B cell (primary cell): Measurements from ENCODE around the gene TMEM209. TPM values are rescaled to one million over a fixed set of nuclear protein-coding genes. Genes with fewer than 3 reads are reported as not detected.

Experiments used
- ATAC-seq: fragments of 200-7000 bp; cut with Tn5 transposase; one replicate; pipeline ENCODE4 v1.10.0; 2021; ENCODE audit warnings: low read depth, mild to moderate bottlenecking, moderate number of reproducible peaks, moderate library complexity
- CTCF ChIA-PET: fragments of 350-600 bp; sonication (Branson Sonifier 250); formaldehyde crosslinking; loops from one replicate; lab custom pipeline; 2021; ENCODE audit warnings: antibody characterized with exemption, inconsistent platforms; lab: Charles Lee
- POLR2A ChIA-PET: fragments of 350-600 bp; sonication (Branson Sonifier 250); formaldehyde crosslinking; loops from one replicate; lab custom pipeline; 2021; ENCODE audit warnings: antibody characterized with exemption; lab: Charles Lee
- DNase-seq: peaks from one replicate; pipeline ENCODE4 v3.0.0; 2013
- H2AFZ ChIP-seq: 2 replicates; pipeline ENCODE4 v1.6.1; 2012; ENCODE audit warnings: mild to moderate bottlenecking, low read depth, low read length; ENCODE audit not compliant: insufficient read depth, poor library complexity, severe bottlenecking
- H3K27ac ChIP-seq, 2 donors: 1 replicate in 1 of 2; 2 replicates in 1 of 2; pipeline ENCODE4 v1.5.1; 2012 to 2013; ENCODE audit warnings: low read length in 2 of 2, mild to moderate bottlenecking in 2 of 2, moderate library complexity in 1 of 2
- H3K27me3 ChIP-seq, 4 experiments: fragments of 200-600 bp in 1 of 4; sonication (generic) in 1 of 4; replicated peaks in 1 of 4; 1 replicate in 2 of 4; 2 replicates in 2 of 4; pipeline versions ENCODE4 v1.6.1 to v1.7.0; 2013 to 2016; ENCODE audit warnings: low read length in 3 of 4, mild to moderate bottlenecking in 2 of 4, mixed read lengths in 1 of 4, moderate library complexity in 1 of 4; ENCODE audit not compliant: insufficient read depth in 4 of 4, control insufficient read depth in 3 of 4; ENCODE audit errors: control extremely low read depth in 1 of 4
- H3K36me3 ChIP-seq, 2 experiments: replicated peaks in 1 of 2; 1 replicate in 1 of 2; 2 replicates in 1 of 2; pipeline versions ENCODE4 v1.6.1 to v1.7.1; 2013; ENCODE audit warnings: low read length in 1 of 2; ENCODE audit not compliant: insufficient read depth in 2 of 2, control insufficient read depth in 1 of 2; ENCODE audit errors: control extremely low read depth in 1 of 2, extremely low read depth in 1 of 2
- H3K4me1 ChIP-seq, 2 donors: fragments of 200-600 bp in 1 of 2; sonication (generic) in 1 of 2; 1 replicate in 1 of 2; 2 replicates in 1 of 2; pipeline versions ENCODE4 v1.5.1 to v1.6.1; 2013 to 2017; ENCODE audit warnings: low read length in 2 of 2; ENCODE audit not compliant: control insufficient read depth in 2 of 2, insufficient read depth in 2 of 2
- H3K4me2 ChIP-seq: replicated peaks from 2 replicates; pipeline ENCODE3; 2012; ENCODE audit warnings: mild to moderate bottlenecking, low read depth, low read length; ENCODE audit not compliant: poor library complexity, severe bottlenecking
- H3K4me3 ChIP-seq, 5 experiments: fragments of 200-600 bp in 1 of 5; sonication (generic) in 1 of 5; 1 replicate in 3 of 5; 2 replicates in 2 of 5; pipeline versions ENCODE4 v1.5.1 to v1.7.0; 2011 to 2016; ENCODE audit warnings: low read length in 4 of 5, mild to moderate bottlenecking in 4 of 5, low read depth in 2 of 5, control low read depth in 1 of 5, moderate library complexity in 1 of 5; ENCODE audit not compliant: insufficient read depth in 1 of 5; ENCODE audit errors: control extremely low read depth in 1 of 5, extremely low read depth in 1 of 5
- H3K79me2 ChIP-seq: fragments of 200-600 bp; sonication (generic); one replicate; pipeline ENCODE4 v1.6.0; 2016; ENCODE audit warnings: low read length; ENCODE audit not compliant: control insufficient read depth, insufficient read depth
- H3K9ac ChIP-seq: fragments of 200-600 bp; sonication (generic); 2 replicates; pipeline ENCODE4 v1.6.1; 2017; ENCODE audit warnings: mild to moderate bottlenecking, low read length, moderate library complexity
- H3K9me3 ChIP-seq, 3 donors: one replicate each; pipeline versions ENCODE4 v1.6.1 to v1.7.1; 2013; ENCODE audit warnings: low read length in 2 of 3; ENCODE audit not compliant: control insufficient read depth in 2 of 3, insufficient read depth in 1 of 3; ENCODE audit errors: control extremely low read depth in 1 of 3
- H4K20me1 ChIP-seq: 2 replicates; pipeline ENCODE4 v1.6.0; 2012; ENCODE audit warnings: mild to moderate bottlenecking, low read length; ENCODE audit not compliant: insufficient read depth, control insufficient read depth, poor library complexity, severe bottlenecking
- H3K27ac Mint-ChIP-seq: one replicate; pipeline ENCODE4 v1.8.0; 2021; ENCODE audit warnings: mixed read lengths
- H3K27me3 Mint-ChIP-seq: one replicate; pipeline ENCODE4 v1.8.0; 2021; ENCODE audit warnings: mixed read lengths
- H3K4me1 Mint-ChIP-seq: one replicate; pipeline ENCODE4 v1.8.0; 2021; ENCODE audit warnings: mixed read lengths
- H3K4me3 Mint-ChIP-seq: one replicate; pipeline ENCODE4 v1.8.0; 2021; ENCODE audit warnings: mixed read lengths
- H3K9me3 Mint-ChIP-seq: one replicate; pipeline ENCODE4 v1.8.0; 2022; ENCODE audit warnings: mixed read lengths; ENCODE audit not compliant: insufficient read depth
- CTCF ChIP-seq: fragments of 200-600 bp; IDR thresholded peaks from one replicate; pipeline ENCODE4 v1.8.0; 2022; ENCODE audit warnings: antibody characterized with exemption, mild to moderate bottlenecking
- EZH2 ChIP-seq: IDR thresholded peaks from 2 replicates; pipeline ENCODE4 v1.6.1; 2012; ENCODE audit warnings: borderline replicate concordance, low read depth, mild to moderate bottlenecking, moderate library complexity, low read length; ENCODE audit not compliant: insufficient read depth, poor library complexity, severe bottlenecking
- whole genome bisulfite sequencing: methylation state at CpG from one replicate; pipeline ENCODE4 v1.1.5; 2013; ENCODE audit warnings: missing lambda C conversion rate; ENCODE audit not compliant: insufficient coverage; 5-methylcytosine and 5-hydroxymethylcytosine counted together
- intact Hi-C: fragments of 100-400 bp; cut with micrococcal nuclease; formaldehyde crosslinking; loops from one replicate; pipeline ENCODE4 v1.10.0; 2022
- polyA plus RNA-seq: library from polyadenylated mRNA; depleted of rRNA; stranded (reverse); fragments of >200 nt; gene quantifications from 2 replicates; pipeline ENCODE4 v1.2.3, GENCODE V29; 2012
- total RNA-seq, 2 donors: library from RNA; stranded (reverse); fragments of 120-200 nt in 1 of 2; gene quantifications; 1 replicate in 1 of 2; 2 replicates in 1 of 2; pipeline versions ENCODE4 v1.2.3 to v1.2.4, GENCODE V29; 2013 to 2022

Gene TMEM209
- total and polyA plus RNA-seq, 2 donors (not counting 1 experiment from before 2014, with no cell fraction given), result 15.8 to 35.8 TPM

DNA sequence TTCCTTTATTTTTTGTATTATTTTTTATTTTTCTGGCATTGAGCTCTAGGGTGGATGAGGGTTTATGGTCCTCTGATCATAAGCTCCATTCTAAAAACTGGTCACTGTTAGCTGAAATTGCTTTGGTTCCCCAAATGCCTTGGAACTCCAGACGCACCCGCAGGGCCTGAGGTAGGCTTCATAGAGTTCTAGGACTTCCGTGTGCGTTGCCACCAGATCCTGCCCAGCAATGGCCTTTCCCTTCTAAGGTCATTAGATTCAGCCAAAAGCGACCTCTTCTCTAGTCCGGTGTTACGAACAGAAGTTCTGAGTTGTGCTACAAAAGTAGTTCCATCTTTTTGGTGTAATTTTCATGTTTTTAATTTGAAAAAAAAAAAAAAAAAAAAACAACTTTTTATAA, 70.5 kb downstream of the TMEM209 start:
- no peak overlapping the region for H3K4me3 ChIP-seq
- DNase-seq (no peak), ATAC-seq (no peak)
- Mint-ChIP-seq H3K9me3 (no peaks in the 10 kb centered on the region), H3K27me3 (no peaks in the 10 kb centered on the region), H3K4me1 (peaks cover under 1% of the 10 kb centered on the region), H3K4me3 (no peak overlapping the region), H3K27ac (no peak overlapping the region)
- H3K79me2 ChIP-seq, result no peaks in the 10 kb centered on the region
- H3K27me3 ChIP-seq, result no peaks in the 10 kb centered on the region
- intact Hi-C loops, result no loop called here
- no peak overlapping the region for H3K27ac ChIP-seq
- POLR2A ChIA-PET, result interaction anchor here (0.5 kb wide), 2 partner anchors 42 to 47 kb away, joined by 3 to 4 read pairs; no protein-coding TSS in a partner anchor
- no peaks in the 10 kb centered on the region for H3K9me3 ChIP-seq
- H3K4me2 ChIP-seq, result no peak overlapping the region
- no peak overlapping the region for H3K9ac ChIP-seq
- H3K36me3 ChIP-seq, result peaks cover 15 to 41% of the 10 kb centered on the region in 2 experiments
- H3K4me1 ChIP-seq, result no peaks in the 10 kb centered on the region
- 100% methylated on average over 4 of the region's 7 CpGs for WGBS
- TF ChIP-seq EZH2 (no peak), CTCF (no peak)
- H4K20me1 ChIP-seq, result no peaks in the 10 kb centered on the region
- no peak overlapping the region for H2AFZ ChIP-seq
- CTCF ChIA-PET, result no interaction called here

DNA sequence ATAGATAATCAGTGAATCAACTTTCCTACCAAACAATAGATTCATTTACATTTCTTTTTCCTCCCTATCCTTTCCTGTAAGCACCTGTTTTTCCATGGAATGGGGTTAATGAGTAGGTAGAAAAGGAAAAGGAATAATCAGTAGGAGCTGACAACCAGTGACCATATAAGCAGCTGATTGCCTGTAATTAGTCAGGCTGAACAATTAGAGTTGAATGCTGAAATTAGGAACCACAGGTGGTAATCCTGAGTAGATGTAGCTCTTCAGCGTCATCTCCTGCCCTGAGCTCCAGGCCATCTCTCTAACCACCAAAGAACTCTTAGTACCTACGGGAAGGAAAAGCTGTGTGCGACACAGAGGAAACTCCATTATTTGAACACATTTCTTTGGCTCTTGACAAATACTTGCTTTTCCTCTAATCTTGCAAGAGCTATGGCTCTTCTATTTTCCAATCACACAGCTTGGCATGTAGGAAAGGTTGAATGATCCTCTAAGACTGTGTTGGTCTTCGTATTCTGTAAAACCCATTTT, 71.0 kb downstream of the TMEM209 start:
- WGBS, result no CpG with 5 or more reads among the region's 4 CpGs
- intact Hi-C loops, result no loop called here

More for the DNA sequence above, 71.0 kb downstream of the TMEM209 start:
- no peaks in the 10 kb centered on the region for H3K4me1 Mint-ChIP-seq
- ATAC-seq, result no peak
- H4K20me1 ChIP-seq, result no peaks in the 10 kb centered on the region
- peaks cover 18 to 43% of the 10 kb centered on the region in 2 experiments for H3K36me3 ChIP-seq
- H3K79me2 ChIP-seq, result no peaks in the 10 kb centered on the region
- no peaks in the 10 kb centered on the region for H3K9me3 Mint-ChIP-seq
- no peak for DNase-seq
- H3K27me3 Mint-ChIP-seq, result no peaks in the 10 kb centered on the region
- TF ChIP-seq EZH2 (no peak), CTCF (no peak)
- no peaks in the 10 kb centered on the region for H3K9me3 ChIP-seq
- H3K27ac Mint-ChIP-seq, result no peak overlapping the region
- no peaks in the 10 kb centered on the region for H3K4me1 ChIP-seq
- H3K27me3 ChIP-seq, result no peaks in the 10 kb centered on the region
- H3K27ac ChIP-seq, result no peak overlapping the region
- H3K4me3 Mint-ChIP-seq, result no peak overlapping the region
- no peak overlapping the region for H3K4me3 ChIP-seq
- POLR2A ChIA-PET, result interaction anchor here (0.5 kb wide), 2 partner anchors 43 to 47 kb away, joined by 3 to 4 read pairs; no protein-coding TSS in a partner anchor
- CTCF ChIA-PET, result interaction anchor here (3.1 kb wide), 1 partner anchor 62 kb away, joined by 7 read pairs; no protein-coding TSS in a partner anchor
- H3K4me2 ChIP-seq, result no peak overlapping the region
- no peak overlapping the region for H3K9ac ChIP-seq
- H2AFZ ChIP-seq, result no peak overlapping the region
